Measurements from ENCODE around the gene BORCS8. TPM values are rescaled to one million over a fixed set of nuclear protein-coding genes. Genes with fewer than 3 reads are reported as not detected.

Gene BORCS8
- total and polyA plus RNA-seq, 2 of the 4 experiments (the other 2 are of a cell fraction) = 16.7 to 33.9 TPM

GRCh38 chr19:19169236-19170052 lies 22.5 kb downstream of the BORCS8 start:
- Histone ChIP-seq H3K4me3 (ENCODE audit: insufficient read depth, low read depth, low read length) (no peak overlapping the region), H3K18ac (ENCODE audit: low read depth, low read length) (no peak overlapping the region), H2BK15ac (ENCODE audit: low read depth, low read length) (no peak overlapping the region), H2BK120ac (ENCODE audit: low read depth, low read length) (no peak overlapping the region), H2AFZ (replicated peaks; ENCODE audit: low read length, poor library complexity) (no peak overlapping the region), H3K9ac (ENCODE audit: low read depth, low read length) (no peak overlapping the region), H3K4me1 (ENCODE audit: control insufficient read depth, insufficient read depth, low read length) (peaks cover 24% of the 10 kb centered on the region), H3K9me3 (ENCODE audit: control insufficient read depth, insufficient read depth, low read length) (no peaks in the 10 kb centered on the region), H4K20me1 (ENCODE audit: insufficient read depth, low read length) (no peaks in the 10 kb centered on the region), H2BK20ac (ENCODE audit: low read depth, low read length) (no peak overlapping the region), H3K36me3 (ENCODE audit: control insufficient read depth, insufficient read depth, low read length) (no peaks in the 10 kb centered on the region), H3K4me2 (ENCODE audit: low read depth, low read length) (no peak overlapping the region), H2AK9ac (replicated peaks; ENCODE audit: low read depth, low read length, poor library complexity) (no peak overlapping the region), H2BK5ac (ENCODE audit: low read depth, low read length, poor library complexity, severe bottlenecking) (no peak overlapping the region), H3K56ac (ENCODE audit: extremely low read depth, insufficient read depth, low read length) (no peak overlapping the region), H4K91ac (ENCODE audit: insufficient read depth, low read depth, low read length) (no peak overlapping the region), H4K8ac (ENCODE audit: low read depth in 2 of 2, low read length in 2 of 2) (no peak overlapping the region), H2AK5ac (ENCODE audit: low read depth, low read length) (0 out of 2 replicates have a peak overlapping the region, but pooled peaks have one; percentile 2), H3K27me3 (ENCODE audit: control insufficient read depth, insufficient read depth, low read length) (no peaks in the 10 kb centered on the region), H3K23ac (ENCODE audit: low read depth, low read length) (no peak overlapping the region), H4K5ac (ENCODE audit: low read depth, low read length) (no peak overlapping the region), H3K14ac (replicated peaks; ENCODE audit: low read depth, low read length) (no peak overlapping the region), H3K4ac (ENCODE audit: low read depth, low read length) (no peak overlapping the region; the same call in 1 of the 2 replicates), H3K27ac (ENCODE audit: insufficient read depth, low read length) (no peak overlapping the region), H3K79me1 (ENCODE audit: low read depth in 1 of 2, low read length in 2 of 2) (no peaks in the 10 kb centered on the region), H3K9me1 (ENCODE audit: insufficient read depth, low read length) (peaks cover 11% of the 10 kb centered on the region)
- in situ Hi-C loops (cut with MboI; ENCODE audit: low sequenced_read_pairs) (no loop called here), dilution Hi-C loops (cut with HindIII; ENCODE audit: low sequenced_read_pairs, unreplicated experiment) (no loop called here), intact Hi-C loops (cut with micrococcal nuclease) (loop anchor here (10.0 kb wide), 1 partner anchor 105 kb away; the partner anchor contains the start of gene SLC25A42)
- DNase-seq (no peak), ATAC-seq (ENCODE audit: low read depth) (no peak)
- TF ChIP-seq CTCF (conservative IDR thresholded peaks at IDR 0.05; ENCODE audit: low read depth, low read length) = no peak
- TF ChIP-seq CHD1 (IDR thresholded peaks at IDR 0.05; ENCODE audit: low read depth, low read length) = no peak
- TF ChIP-seq RCOR1 (IDR thresholded peaks at IDR 0.05; ENCODE audit: insufficient replicate concordance, low read length) = no peak
- no peak for TF ChIP-seq MXI1 (IDR thresholded peaks at IDR 0.05; ENCODE audit: borderline replicate concordance, low read depth, low read length)
- TF ChIP-seq MAZ (IDR thresholded peaks at IDR 0.05; ENCODE audit: borderline replicate concordance, low read depth, low read length) = no peak
- no peak for TF ChIP-seq MAFK (IDR thresholded peaks at IDR 0.05; ENCODE audit: low read depth, low read length)
- no peak for TF ChIP-seq NFE2L2 (IDR thresholded peaks at IDR 0.05; ENCODE audit: low read depth, low read length)
- BruUV-seq (replicated peaks) = no TSS peak
- ChIA-PET POLR2A (ENCODE audit: unreplicated experiment) (no interaction called here), CTCF (interaction anchor here (0.6 kb wide), 1 partner anchor 323 kb away, joined by 5 read pairs; no protein-coding TSS in a partner anchor)
- 85% methylated on average over 5 of the region's 9 CpGs; no CpG with 5 or more reads in 1 of the 2 experiments for WGBS, 2 experiments (ENCODE audit: extremely low coverage in 2 of 2, insufficient read length in 1 of 2)

Measured in IMR-90 (cell line).